Activated T-helper 17 cell treated with anti-CD3 and anti-CD28 coated beads, Interleukin-2, amount 50 U/mL, for 72 hours (primary cell): Measurements from ENCODE around the gene CD302. TPM values are rescaled to one million over a fixed set of nuclear protein-coding genes. Genes with fewer than 3 reads are reported as not detected.
A peak's percentile ranks its signal among the peaks of the same experiment; 100 is the strongest.
"Not testable (repeated sequence)": the region's sequence is repeated elsewhere in the genome, so short reads cannot be mapped to it uniquely, and the experiment has no call there.

ENCODE experiments used
- ATAC-seq: fragments of 150-1000 bp; cut with Tn5 transposase; replicated peaks from 2 replicates; pipeline ENCODE4 v1.10.0; 2021; ENCODE audit warnings: mild to moderate bottlenecking, moderate library complexity
- H3K27ac Mint-ChIP-seq: one replicate; pipeline ENCODE4 v1.8.0; 2022; ENCODE audit warnings: mixed read lengths
- H3K27me3 Mint-ChIP-seq: one replicate; pipeline ENCODE4 v1.8.0; 2022; ENCODE audit warnings: mixed read lengths
- H3K36me3 Mint-ChIP-seq: one replicate; pipeline ENCODE4 v1.8.0; 2022; ENCODE audit warnings: low read depth, mild to moderate bottlenecking, mixed read lengths
- H3K4me1 Mint-ChIP-seq: one replicate; pipeline ENCODE4 v1.8.0; 2022; ENCODE audit warnings: mixed read lengths
- H3K4me3 Mint-ChIP-seq: one replicate; pipeline ENCODE4 v1.8.0; 2022; ENCODE audit warnings: mild to moderate bottlenecking, mixed read lengths
- H3K9me3 Mint-ChIP-seq: one replicate; pipeline ENCODE4 v1.8.0; 2022; ENCODE audit warnings: mixed read lengths
- total RNA-seq, 2 donors: library from RNA; stranded (reverse); gene quantifications; one replicate each; pipeline ENCODE4 v1.2.3, GENCODE V29; 2022

Gene CD302
- total RNA-seq = under 1 TPM; 0.29 to 0.67 TPM

DNA sequence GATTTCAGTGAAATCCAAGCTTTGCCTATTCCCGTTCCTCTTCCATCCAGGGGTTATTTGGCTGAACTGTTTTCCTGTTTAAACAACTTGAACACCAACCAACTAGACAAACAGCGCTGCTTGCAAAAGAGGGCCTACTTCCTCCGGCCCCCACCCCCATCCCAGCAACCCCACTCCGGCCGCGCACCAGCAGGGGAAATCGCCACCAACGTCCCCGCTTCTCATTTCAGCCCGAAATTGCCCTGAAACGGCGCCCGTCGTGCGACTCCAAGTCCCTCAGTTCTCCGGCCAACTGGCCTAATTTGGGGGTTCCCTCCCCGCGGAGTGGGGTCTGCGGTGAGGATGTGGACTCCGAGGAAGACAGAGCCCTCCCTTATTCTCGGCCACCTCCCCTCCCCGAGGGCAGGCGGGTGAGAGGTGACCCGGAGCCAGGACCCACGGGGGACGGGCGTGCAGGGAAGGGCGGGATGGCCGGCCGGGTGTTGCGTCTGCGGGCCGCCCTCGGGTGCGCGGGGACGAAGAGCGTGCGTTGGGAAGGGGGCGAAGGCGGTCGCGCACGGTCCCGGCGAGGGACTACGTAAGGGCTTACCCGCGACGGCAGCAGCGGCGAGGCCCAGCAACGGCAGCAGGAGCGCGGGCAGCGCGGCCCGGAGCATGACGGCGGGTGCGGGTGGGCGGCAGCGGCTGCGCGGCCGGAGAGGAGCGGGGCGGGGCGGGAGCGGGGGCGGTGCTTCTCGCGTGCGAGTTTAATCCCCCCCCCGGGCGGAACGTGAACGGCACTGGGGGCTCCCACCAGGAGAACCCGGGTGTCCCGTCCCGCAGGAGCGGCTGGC, at the start of gene CD302:
Gene CD302 (minus strand): TSS at position 666 of the 833 bp plus-strand sequence. CDS start 10 bp downstream, at position 656.
- peak; percentile 62 for ATAC-seq
- Mint-ChIP-seq H3K4me3 (peak within 1 kb of the TSS; percentile 66), H3K27ac (no peak within 1 kb of the TSS), H3K9me3 (no peaks in the 10 kb centered on the region), H3K36me3 (no peaks in the 10 kb centered on the region), H3K27me3 (peaks cover 17% of the 10 kb centered on the region), H3K4me1 (peaks cover 4% of the 10 kb centered on the region)

DNA sequence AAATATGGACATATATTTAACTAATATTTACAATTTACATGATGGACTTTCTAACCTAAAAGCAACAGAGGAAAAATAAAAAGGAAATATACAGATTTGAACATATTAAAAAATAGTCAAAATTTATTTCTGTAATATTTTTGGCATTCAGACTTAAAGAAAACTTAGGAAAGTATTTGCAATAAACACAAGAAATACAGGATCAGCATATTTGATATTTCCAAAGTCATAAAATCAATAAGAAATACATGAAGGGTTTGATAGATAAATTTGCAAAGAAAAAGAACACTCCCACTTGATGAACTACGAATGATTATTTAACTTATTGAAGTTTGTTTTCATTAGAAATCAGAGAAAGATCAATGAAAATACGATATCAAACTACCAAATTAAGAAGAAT, 48.6 kb upstream of the CD302 start:
- Mint-ChIP-seq H3K9me3 (no peaks in the 10 kb centered on the region), H3K27ac (no peak overlapping the region), H3K4me1 (no peaks in the 10 kb centered on the region), H3K27me3 (no peaks in the 10 kb centered on the region), H3K36me3 (peaks cover 91% of the 10 kb centered on the region), H3K4me3 (no peak overlapping the region)
- no peak for ATAC-seq

GRCh38 chr2:159840616-159841015, 42.6 kb upstream of the CD302 start:
- ATAC-seq = no peak
- H3K9me3 Mint-ChIP-seq = no peaks in the 10 kb centered on the region
- no peak overlapping the region for H3K27ac Mint-ChIP-seq
- H3K4me3 Mint-ChIP-seq = no peak overlapping the region
- peaks cover 83% of the 10 kb centered on the region for H3K36me3 Mint-ChIP-seq
- no peaks in the 10 kb centered on the region for H3K27me3 Mint-ChIP-seq
- no peaks in the 10 kb centered on the region for H3K4me1 Mint-ChIP-seq

DNA sequence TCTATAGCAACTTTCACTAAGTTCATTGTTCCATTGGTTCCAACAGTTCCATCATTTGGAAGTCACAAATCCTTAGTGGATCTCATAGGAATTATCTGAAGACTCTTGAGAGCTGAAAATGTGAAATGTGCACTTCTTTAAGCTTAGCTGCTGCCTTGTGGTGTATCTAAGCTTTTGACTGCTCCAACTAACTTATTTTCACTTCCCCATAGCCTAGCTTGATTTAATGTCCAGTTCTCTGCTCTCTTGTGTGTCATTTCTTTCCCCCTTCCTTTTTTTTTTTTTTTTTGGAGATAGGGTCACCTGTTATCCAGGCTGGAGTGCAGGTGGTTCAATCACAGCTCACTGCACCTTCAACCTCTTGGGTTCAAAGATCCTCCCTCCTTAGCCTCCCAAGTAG, 34.9 kb upstream of the CD302 start:
- Mint-ChIP-seq H3K4me1 (no peaks in the 10 kb centered on the region), H3K27me3 (no peaks in the 10 kb centered on the region), H3K36me3 (peaks cover 92% of the 10 kb centered on the region), H3K27ac (no peak overlapping the region), H3K4me3 (no peak overlapping the region), H3K9me3 (no peaks in the 10 kb centered on the region)
- no peak for ATAC-seq

DNA sequence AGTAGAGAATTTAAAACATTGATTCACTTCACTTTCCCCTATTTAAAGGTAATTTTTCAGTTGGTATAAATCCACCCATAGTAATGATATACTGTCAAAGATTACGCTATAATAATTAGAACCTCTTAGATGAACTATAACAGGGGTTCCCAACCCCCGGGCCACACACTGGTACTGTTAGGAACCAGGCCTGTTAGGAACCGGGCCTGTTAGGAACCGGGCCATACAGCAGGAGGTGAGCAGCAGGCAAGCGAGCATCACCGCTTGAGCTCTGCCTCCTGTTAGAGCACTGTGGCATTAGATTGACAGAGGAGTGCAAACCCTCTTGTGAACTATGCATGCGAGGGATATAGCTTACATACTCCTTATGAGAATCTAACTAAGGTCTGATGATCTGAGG, 34.0 kb upstream of the CD302 start:
- H3K4me1 Mint-ChIP-seq = no peaks in the 10 kb centered on the region
- no peak for ATAC-seq
- H3K4me3 Mint-ChIP-seq = no peak overlapping the region
- H3K27ac Mint-ChIP-seq = no peak overlapping the region
- no peaks in the 10 kb centered on the region for H3K9me3 Mint-ChIP-seq
- no peaks in the 10 kb centered on the region for H3K27me3 Mint-ChIP-seq
- peaks cover 92% of the 10 kb centered on the region for H3K36me3 Mint-ChIP-seq

DNA sequence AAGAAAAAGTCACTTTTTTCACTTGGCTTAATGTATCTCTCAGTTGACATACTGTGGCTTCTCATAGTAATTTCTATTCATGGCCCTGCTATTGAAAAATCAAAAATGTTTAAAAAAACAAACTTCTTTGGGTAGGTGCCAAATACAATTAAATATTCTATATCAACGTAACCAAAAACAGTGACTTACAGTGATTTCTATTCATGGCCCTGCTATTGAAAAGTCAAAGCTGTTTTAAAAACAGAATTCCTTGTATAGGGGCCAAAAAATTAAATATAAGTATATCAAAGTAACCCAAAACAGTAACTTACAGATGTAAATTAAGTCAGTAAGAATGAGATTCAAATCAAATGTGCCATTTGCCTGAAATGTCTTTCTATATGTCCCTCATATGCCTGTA, 31.4 kb upstream of the CD302 start:
- Mint-ChIP-seq H3K9me3 (no peaks in the 10 kb centered on the region), H3K4me3 (no peak overlapping the region), H3K27me3 (no peaks in the 10 kb centered on the region), H3K4me1 (peaks cover 4% of the 10 kb centered on the region), H3K27ac (no peak overlapping the region), H3K36me3 (peaks cover 97% of the 10 kb centered on the region)
- no peak for ATAC-seq

- Mint-ChIP-seq H3K27ac (no peak overlapping the region), H3K4me3 (no peak overlapping the region), H3K4me1 (peaks cover 4% of the 10 kb centered on the region)
These were observed 30.7 kb upstream of the CD302 start for GRCh38 chr2:159828738-159829137.

DNA sequence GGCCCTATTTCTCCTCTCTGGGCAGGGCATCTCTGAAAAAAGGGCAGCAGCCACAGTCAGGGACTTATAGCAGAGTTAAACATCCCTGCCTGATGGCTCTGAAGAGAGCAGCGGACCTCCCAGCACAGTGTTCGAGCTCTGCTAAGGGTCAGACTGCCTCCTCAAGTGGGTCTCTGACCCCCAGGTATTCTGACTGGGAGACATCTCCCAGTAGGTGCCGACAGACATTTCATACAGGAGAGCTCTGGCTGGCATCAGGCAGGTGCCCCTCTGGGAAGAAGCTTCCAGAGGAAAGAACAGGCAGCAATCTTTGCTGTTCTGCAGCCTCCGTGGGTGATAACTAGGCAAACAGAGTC, 24.4 kb upstream of the CD302 start:
- H3K36me3 Mint-ChIP-seq = peaks cover 97% of the 10 kb centered on the region
- H3K4me3 Mint-ChIP-seq, H3K27me3 Mint-ChIP-seq, ATAC-seq, H3K4me1 Mint-ChIP-seq, H3K27ac Mint-ChIP-seq, H3K9me3 Mint-ChIP-seq: not testable (repeated sequence)

More at GRCh38 chr2:159828738-159829137, 30.7 kb upstream of the CD302 start:
- no peak for ATAC-seq
- H3K27me3 Mint-ChIP-seq = no peaks in the 10 kb centered on the region
- H3K36me3 Mint-ChIP-seq = peaks cover 97% of the 10 kb centered on the region
- H3K9me3 Mint-ChIP-seq = no peaks in the 10 kb centered on the region

GRCh38 chr2:159821775-159822477, 23.9 kb upstream of the CD302 start:
- not testable (repeated sequence) for H3K9me3 Mint-ChIP-seq, H3K27ac Mint-ChIP-seq, H3K27me3 Mint-ChIP-seq, H3K4me3 Mint-ChIP-seq, H3K4me1 Mint-ChIP-seq, ATAC-seq
- peaks cover 97% of the 10 kb centered on the region for H3K36me3 Mint-ChIP-seq

DNA sequence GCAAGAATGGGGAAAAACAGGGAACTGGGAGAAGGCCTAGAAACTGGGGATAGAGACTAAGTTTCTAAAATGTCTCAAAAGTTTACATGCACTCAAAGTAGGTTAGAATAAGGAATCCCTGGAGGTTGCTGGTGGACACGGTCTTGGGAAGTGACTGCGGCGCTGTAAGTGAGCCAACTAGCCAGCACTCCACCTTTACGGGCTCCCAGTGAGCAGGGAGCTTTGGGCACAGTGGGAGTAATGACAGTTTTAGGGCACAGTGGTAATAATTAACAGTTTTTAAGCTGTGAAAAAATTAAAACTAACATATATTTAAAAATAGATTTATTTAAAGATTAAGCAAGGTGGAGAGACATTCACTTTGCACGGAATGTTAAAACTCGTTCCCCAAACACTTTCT, 20.9 kb upstream of the CD302 start:
- Mint-ChIP-seq H3K36me3 (peaks cover 97% of the 10 kb centered on the region), H3K9me3 (no peaks in the 10 kb centered on the region), H3K4me3 (no peak overlapping the region), H3K27ac (no peak overlapping the region), H3K4me1 (no peaks in the 10 kb centered on the region), H3K27me3 (no peaks in the 10 kb centered on the region)
- no peak for ATAC-seq

- Mint-ChIP-seq H3K27me3 (no peaks in the 10 kb centered on the region), H3K4me3 (no peak overlapping the region), H3K4me1 (peaks cover 3% of the 10 kb centered on the region), H3K27ac (no peak overlapping the region), H3K9me3 (no peaks in the 10 kb centered on the region), H3K36me3 (peaks cover 97% of the 10 kb centered on the region)
- ATAC-seq = no peak
These were observed 19.3 kb upstream of the CD302 start for GRCh38 chr2:159817283-159817682.

- Mint-ChIP-seq H3K36me3 (peaks cover 93% of the 10 kb centered on the region), H3K27me3 (no peaks in the 10 kb centered on the region), H3K4me1 (peaks cover 3% of the 10 kb centered on the region), H3K27ac (no peak overlapping the region), H3K4me3 (no peak overlapping the region), H3K9me3 (no peaks in the 10 kb centered on the region)
- no peak for ATAC-seq
These were observed 13.2 kb upstream of the CD302 start for GRCh38 chr2:159811232-159811631.

GRCh38 chr2:159808032-159808425, 10.0 kb upstream of the CD302 start:
- no peaks in the 10 kb centered on the region for H3K27me3 Mint-ChIP-seq
- peaks cover 82% of the 10 kb centered on the region for H3K36me3 Mint-ChIP-seq

DNA sequence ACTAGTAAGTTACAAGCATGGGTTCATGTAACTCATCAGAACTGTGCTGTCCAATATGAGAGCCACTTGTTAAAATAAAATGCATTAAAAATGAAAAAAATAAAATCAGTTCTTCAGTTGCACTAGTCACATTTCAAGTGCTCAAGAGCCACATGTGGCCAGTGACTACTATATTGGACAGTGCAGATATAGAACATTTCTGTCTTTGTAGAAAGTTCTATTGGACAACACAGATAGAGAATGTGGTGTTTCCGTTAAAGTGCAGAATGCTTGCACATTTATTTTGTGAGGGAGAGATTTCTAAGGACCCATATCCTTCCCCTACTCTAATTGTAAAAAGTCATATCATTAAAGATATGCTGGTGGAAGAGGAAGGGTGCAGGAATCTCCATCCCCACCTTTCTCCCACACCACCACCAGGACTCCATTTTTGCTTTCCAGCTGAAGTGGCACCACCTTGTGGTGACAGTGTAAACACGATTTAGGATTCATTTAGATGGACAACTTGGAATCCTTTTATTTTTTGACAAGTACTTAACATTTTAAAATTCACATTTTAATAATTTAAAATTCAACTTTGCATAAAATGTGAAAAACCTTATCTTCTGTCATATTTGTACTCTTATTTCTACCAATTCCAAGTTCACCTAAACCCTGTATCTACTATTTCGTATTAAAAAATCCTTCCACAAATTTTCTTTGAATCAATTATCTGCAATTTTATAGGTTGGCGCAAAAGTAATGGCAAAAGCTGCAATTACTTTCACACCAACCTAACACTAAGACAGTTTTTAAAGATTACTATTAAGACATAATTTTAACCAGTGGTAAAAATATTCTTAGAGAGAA, 9.4 kb upstream of the CD302 start:
- no peak for ATAC-seq
- H3K36me3 Mint-ChIP-seq = peaks cover 76% of the 10 kb centered on the region
- no peaks in the 10 kb centered on the region for H3K27me3 Mint-ChIP-seq
- no peaks in the 10 kb centered on the region for H3K4me1 Mint-ChIP-seq
- no peak overlapping the region for H3K4me3 Mint-ChIP-seq
- H3K9me3 Mint-ChIP-seq = no peaks in the 10 kb centered on the region
- H3K27ac Mint-ChIP-seq = no peak overlapping the region

More at GRCh38 chr2:159808032-159808425, 10.0 kb upstream of the CD302 start:
- Mint-ChIP-seq H3K9me3 (no peaks in the 10 kb centered on the region), H3K27ac (no peak overlapping the region), H3K4me3 (no peak overlapping the region), H3K4me1 (no peaks in the 10 kb centered on the region)
- no peak for ATAC-seq
